ENCODE measurements around the gene PPM1E.

Gene PPM1E

DNA sequence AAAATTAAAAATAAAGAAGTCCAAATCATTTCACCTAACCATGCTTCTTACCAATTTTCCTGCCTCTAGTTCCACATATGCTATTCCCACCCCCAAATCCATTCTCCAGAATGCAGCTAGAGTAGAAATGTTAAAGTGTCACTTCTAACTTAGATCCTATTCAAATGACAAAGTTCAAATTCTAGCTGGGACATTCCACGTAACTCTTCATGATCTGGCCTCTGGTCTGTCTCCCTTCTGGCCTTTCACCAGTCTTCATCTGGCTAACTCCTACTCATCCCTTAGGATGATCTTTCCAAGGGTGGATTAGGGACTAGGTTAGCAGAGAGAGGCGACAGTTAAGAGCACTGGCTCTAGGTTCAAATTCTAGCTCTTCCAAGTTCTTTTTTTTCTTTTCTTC lies 253.1 kb downstream of the PPM1E start:
- Histone ChIP-seq H3K4me1 (ENCODE audit: control insufficient read depth, insufficient read depth, low read length, poor library complexity, severe bottlenecking) (peaks cover 2% of the 10 kb centered on the region), H3K27me3 (replicated peaks; ENCODE audit: control insufficient read depth, insufficient read depth, low read length, poor library complexity, severe bottlenecking) (no peaks in the 10 kb centered on the region), H3K36me3 (ENCODE audit: control insufficient read depth, insufficient read depth, low read length) (peaks cover 19% of the 10 kb centered on the region), H3K4me3 (ENCODE audit: insufficient read depth, low read depth, low read length, poor library complexity, severe bottlenecking) (no peak overlapping the region), H3K9me3 (ENCODE audit: control insufficient read depth, low read length) (no peaks in the 10 kb centered on the region), H3K27ac (ENCODE audit: insufficient read depth, low read length, poor library complexity, severe bottlenecking) (no peak overlapping the region)
- DNase-seq, result no peak

DNA sequence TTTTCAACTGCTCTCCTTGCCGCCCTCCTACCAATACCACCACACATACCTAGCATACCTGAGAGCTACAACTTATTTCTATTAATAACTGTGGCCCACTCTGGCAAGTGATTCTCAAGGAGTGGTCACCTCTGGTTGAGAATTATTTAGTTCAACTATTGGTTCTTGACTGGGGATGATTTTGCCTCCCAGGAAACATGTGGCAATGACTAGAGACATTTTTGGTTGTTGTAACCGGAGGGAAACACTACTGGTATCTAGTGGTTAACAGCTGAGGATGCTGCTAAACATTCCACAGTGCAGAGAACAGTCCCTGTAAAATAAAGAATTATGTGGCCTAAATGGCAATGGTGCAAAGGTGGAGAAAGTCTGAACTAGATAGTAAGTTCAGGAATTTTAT lies 254.4 kb downstream of the PPM1E start:
- Histone ChIP-seq H3K27me3 (replicated peaks; ENCODE audit: control insufficient read depth, insufficient read depth, low read length, poor library complexity, severe bottlenecking) (no peaks in the 10 kb centered on the region), H3K4me3 (ENCODE audit: insufficient read depth, low read depth, low read length, poor library complexity, severe bottlenecking) (no peak overlapping the region), H3K27ac (ENCODE audit: insufficient read depth, low read length, poor library complexity, severe bottlenecking) (no peak overlapping the region), H3K4me1 (ENCODE audit: control insufficient read depth, insufficient read depth, low read length, poor library complexity, severe bottlenecking) (no peaks in the 10 kb centered on the region), H3K9me3 (ENCODE audit: control insufficient read depth, low read length) (no peaks in the 10 kb centered on the region), H3K36me3 (ENCODE audit: control insufficient read depth, insufficient read depth, low read length) (peaks cover 19% of the 10 kb centered on the region)
- no peak for DNase-seq

DNA sequence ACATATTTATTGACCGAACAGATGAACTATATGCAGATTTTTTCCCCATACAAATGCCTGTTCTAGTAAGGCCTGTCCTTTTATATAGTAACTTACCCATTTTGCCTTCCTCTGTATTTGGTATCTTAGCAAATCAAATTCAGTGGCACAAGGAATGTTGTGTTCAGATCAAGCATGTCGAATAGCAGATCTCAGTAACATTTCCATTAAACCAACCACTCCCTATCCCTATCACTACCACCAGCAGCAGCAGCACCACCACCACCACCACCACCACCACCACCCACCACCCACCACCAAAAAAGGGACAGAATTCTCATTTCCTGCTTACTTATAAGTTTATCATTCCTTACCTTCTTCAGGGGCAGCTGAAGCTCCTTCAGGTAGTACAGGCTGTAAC lies 256.3 kb downstream of the PPM1E start:
- H3K9me3 ChIP-seq (ENCODE audit: control insufficient read depth, low read length), result no peaks in the 10 kb centered on the region
- no peak overlapping the region for H3K27ac ChIP-seq (ENCODE audit: insufficient read depth, low read length, poor library complexity, severe bottlenecking)

DNA sequence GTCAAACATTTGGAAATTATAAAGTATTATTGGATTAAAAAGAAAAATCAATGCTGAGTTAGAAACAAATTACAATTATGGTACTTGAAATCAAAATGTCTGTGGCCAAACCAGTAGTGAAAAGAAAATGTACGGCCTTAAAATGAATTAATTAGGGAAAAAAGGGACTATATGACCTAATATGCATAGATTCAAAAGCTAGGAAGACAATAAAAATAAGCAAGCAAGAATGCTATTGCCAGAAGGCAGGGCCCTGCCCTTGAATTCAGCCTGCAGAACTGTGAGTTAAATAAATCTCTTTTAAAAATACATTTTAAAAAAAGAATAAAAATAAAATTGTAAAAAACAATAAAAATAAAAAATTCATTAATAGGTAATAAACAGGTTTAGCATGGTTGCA lies 262.4 kb downstream of the PPM1E start:
- peaks cover 4% of the 10 kb centered on the region for H3K36me3 ChIP-seq (ENCODE audit: control insufficient read depth, insufficient read depth, low read length)
- DNase-seq, result no peak

More for the DNA sequence above, 256.3 kb downstream of the PPM1E start:
- Histone ChIP-seq H3K27me3 (replicated peaks; ENCODE audit: control insufficient read depth, insufficient read depth, low read length, poor library complexity, severe bottlenecking) (no peaks in the 10 kb centered on the region), H3K4me3 (ENCODE audit: insufficient read depth, low read depth, low read length, poor library complexity, severe bottlenecking) (no peak overlapping the region), H3K36me3 (ENCODE audit: control insufficient read depth, insufficient read depth, low read length) (peaks cover 23% of the 10 kb centered on the region), H3K4me1 (ENCODE audit: control insufficient read depth, insufficient read depth, low read length, poor library complexity, severe bottlenecking) (no peaks in the 10 kb centered on the region)
- DNase-seq, result no peak

DNA sequence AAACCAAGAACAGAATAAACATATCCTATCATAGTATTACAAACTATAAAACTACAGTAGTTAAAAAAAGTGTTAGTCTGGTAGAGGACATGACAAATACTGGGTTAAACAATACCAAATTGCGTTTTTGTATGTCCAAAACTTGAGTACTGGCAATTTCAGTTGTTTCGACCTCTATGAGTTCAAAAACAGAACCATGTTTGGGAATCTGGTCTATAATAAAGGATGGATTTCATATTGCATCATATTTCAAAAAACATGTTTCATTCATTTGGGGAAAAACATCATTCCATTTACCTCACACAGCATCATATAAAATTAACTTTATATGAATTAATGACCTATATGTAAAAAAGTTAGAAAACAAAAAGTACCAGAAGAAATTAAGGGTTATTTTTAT lies 269.3 kb downstream of the PPM1E start:
- Histone ChIP-seq H3K4me1 (ENCODE audit: control insufficient read depth, insufficient read depth, low read length, poor library complexity, severe bottlenecking) (no peaks in the 10 kb centered on the region), H3K4me3 (ENCODE audit: insufficient read depth, low read depth, low read length, poor library complexity, severe bottlenecking) (no peak overlapping the region), H3K36me3 (ENCODE audit: control insufficient read depth, insufficient read depth, low read length) (peaks cover 12% of the 10 kb centered on the region), H3K27ac (ENCODE audit: insufficient read depth, low read length, poor library complexity, severe bottlenecking) (no peak overlapping the region), H3K9me3 (ENCODE audit: control insufficient read depth, low read length) (no peaks in the 10 kb centered on the region), H3K27me3 (replicated peaks; ENCODE audit: control insufficient read depth, insufficient read depth, low read length, poor library complexity, severe bottlenecking) (no peaks in the 10 kb centered on the region)
- no peak for DNase-seq

More for the DNA sequence above, 262.4 kb downstream of the PPM1E start:
- no peaks in the 10 kb centered on the region for H3K27me3 ChIP-seq (replicated peaks; ENCODE audit: control insufficient read depth, insufficient read depth, low read length, poor library complexity, severe bottlenecking)
- H3K4me1 ChIP-seq (ENCODE audit: control insufficient read depth, insufficient read depth, low read length, poor library complexity, severe bottlenecking), result no peaks in the 10 kb centered on the region
- H3K4me3 ChIP-seq (ENCODE audit: insufficient read depth, low read depth, low read length, poor library complexity, severe bottlenecking), result no peak overlapping the region
- no peaks in the 10 kb centered on the region for H3K9me3 ChIP-seq (ENCODE audit: control insufficient read depth, low read length)
- H3K27ac ChIP-seq (ENCODE audit: insufficient read depth, low read length, poor library complexity, severe bottlenecking), result no peak overlapping the region

DNA sequence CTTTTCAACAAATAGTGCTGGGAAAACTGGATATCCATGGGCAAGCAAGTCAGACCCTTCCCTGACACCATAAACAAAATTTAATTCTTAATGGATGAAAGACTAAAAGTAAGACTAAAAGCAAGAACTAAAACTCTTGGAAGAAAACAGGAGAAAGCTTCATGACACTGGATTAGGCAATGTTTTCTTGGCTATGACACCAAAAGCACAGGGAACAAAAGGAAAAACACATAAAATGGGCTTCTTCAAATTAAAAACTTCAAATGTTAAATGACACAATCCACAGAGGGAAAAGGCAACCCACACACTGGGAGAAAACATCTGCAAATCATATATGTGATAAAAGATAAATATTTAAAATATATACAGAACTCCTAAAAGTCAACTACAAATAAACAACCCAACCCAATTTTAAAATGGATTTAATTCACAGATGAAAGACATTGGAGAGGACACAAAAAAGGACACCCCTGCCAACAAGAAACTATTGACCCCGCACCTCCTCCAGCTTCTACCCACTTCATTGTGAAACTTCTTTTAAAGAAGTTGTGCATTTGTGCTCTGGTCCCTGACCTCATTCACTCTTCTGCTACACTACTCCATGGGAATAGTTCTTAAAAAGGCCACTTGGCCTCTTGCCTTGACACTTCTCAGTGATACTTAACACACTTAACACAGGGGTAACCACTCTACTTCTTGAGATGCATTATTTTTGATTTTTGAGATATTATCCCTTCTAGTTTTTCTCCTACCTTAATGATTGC lies 270.7 kb downstream of the PPM1E start:
- DNase-seq, result no peak
- no peaks in the 10 kb centered on the region for H3K4me1 ChIP-seq (ENCODE audit: control insufficient read depth, insufficient read depth, low read length, poor library complexity, severe bottlenecking)
- no peak overlapping the region for H3K27ac ChIP-seq (ENCODE audit: insufficient read depth, low read length, poor library complexity, severe bottlenecking)
- H3K36me3 ChIP-seq (ENCODE audit: control insufficient read depth, insufficient read depth, low read length), result peaks cover 12% of the 10 kb centered on the region
- H3K9me3 ChIP-seq (ENCODE audit: control insufficient read depth, low read length), result no peaks in the 10 kb centered on the region
- no peak overlapping the region for H3K4me3 ChIP-seq (ENCODE audit: insufficient read depth, low read depth, low read length, poor library complexity, severe bottlenecking)
- H3K27me3 ChIP-seq (replicated peaks; ENCODE audit: control insufficient read depth, insufficient read depth, low read length, poor library complexity, severe bottlenecking), result no peaks in the 10 kb centered on the region

DNA sequence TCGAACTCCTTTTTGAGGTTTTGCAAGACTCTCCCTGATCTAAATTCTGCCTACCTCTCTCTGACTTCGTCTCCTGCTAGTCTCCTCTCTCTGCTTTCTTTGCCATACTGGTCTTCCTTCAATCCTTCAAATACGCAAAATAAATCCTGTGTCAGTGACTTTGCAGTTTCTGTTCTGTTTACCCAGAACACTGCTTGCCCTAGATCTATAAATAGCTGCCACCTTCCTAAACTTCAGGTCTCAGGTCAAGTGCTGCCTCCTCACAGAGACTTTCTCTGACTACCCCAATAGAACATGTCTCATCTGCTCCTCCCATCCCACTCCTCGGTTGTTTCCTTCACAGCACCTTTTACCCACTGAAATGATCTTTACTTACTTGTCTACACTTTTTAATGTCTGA lies 272.1 kb downstream of the PPM1E start:
- Histone ChIP-seq H3K36me3 (ENCODE audit: control insufficient read depth, insufficient read depth, low read length) (peaks cover 12% of the 10 kb centered on the region), H3K4me1 (ENCODE audit: control insufficient read depth, insufficient read depth, low read length, poor library complexity, severe bottlenecking) (no peaks in the 10 kb centered on the region), H3K27ac (ENCODE audit: insufficient read depth, low read length, poor library complexity, severe bottlenecking) (no peak overlapping the region), H3K9me3 (ENCODE audit: control insufficient read depth, low read length) (no peaks in the 10 kb centered on the region), H3K4me3 (ENCODE audit: insufficient read depth, low read depth, low read length, poor library complexity, severe bottlenecking) (no peak overlapping the region), H3K27me3 (replicated peaks; ENCODE audit: control insufficient read depth, insufficient read depth, low read length, poor library complexity, severe bottlenecking) (no peaks in the 10 kb centered on the region)
- DNase-seq, result no peak

GRCh38 chr17:59028328-59028727 lies 272.7 kb downstream of the PPM1E start:
- DNase-seq, result no peak
- no peaks in the 10 kb centered on the region for H3K27me3 ChIP-seq (replicated peaks; ENCODE audit: control insufficient read depth, insufficient read depth, low read length, poor library complexity, severe bottlenecking)
- H3K4me1 ChIP-seq (ENCODE audit: control insufficient read depth, insufficient read depth, low read length, poor library complexity, severe bottlenecking), result no peaks in the 10 kb centered on the region
- H3K4me3 ChIP-seq (ENCODE audit: insufficient read depth, low read depth, low read length, poor library complexity, severe bottlenecking), result no peak overlapping the region
- no peak overlapping the region for H3K27ac ChIP-seq (ENCODE audit: insufficient read depth, low read length, poor library complexity, severe bottlenecking)
- H3K36me3 ChIP-seq (ENCODE audit: control insufficient read depth, insufficient read depth, low read length), result peaks cover 12% of the 10 kb centered on the region
- H3K9me3 ChIP-seq (ENCODE audit: control insufficient read depth, low read length), result no peaks in the 10 kb centered on the region

DNA sequence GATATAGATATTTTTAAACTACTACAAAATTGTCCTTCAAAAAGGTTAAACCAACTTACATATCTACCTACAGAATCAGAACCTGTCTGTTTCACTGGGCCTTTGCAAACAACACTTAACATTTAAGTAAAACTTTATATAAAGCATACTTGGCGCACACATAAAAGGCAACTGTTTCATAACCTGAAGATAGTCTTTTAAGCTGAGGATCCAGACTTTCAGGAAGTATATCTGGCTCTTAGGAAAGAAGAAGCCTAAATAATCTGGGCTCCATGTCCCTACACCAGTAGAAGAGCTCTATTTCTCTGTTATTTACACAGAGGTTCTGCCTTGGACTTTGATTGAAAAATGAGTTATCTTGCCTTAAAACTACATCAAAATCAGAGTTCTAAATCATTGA lies 275.2 kb downstream of the PPM1E start:
- DNase-seq, result no peak
- Histone ChIP-seq H3K27ac (ENCODE audit: insufficient read depth, low read length, poor library complexity, severe bottlenecking) (no peak overlapping the region), H3K36me3 (ENCODE audit: control insufficient read depth, insufficient read depth, low read length) (peaks cover 15% of the 10 kb centered on the region), H3K4me3 (ENCODE audit: insufficient read depth, low read depth, low read length, poor library complexity, severe bottlenecking) (no peak overlapping the region), H3K4me1 (ENCODE audit: control insufficient read depth, insufficient read depth, low read length, poor library complexity, severe bottlenecking) (no peaks in the 10 kb centered on the region), H3K9me3 (ENCODE audit: control insufficient read depth, low read length) (no peaks in the 10 kb centered on the region), H3K27me3 (replicated peaks; ENCODE audit: control insufficient read depth, insufficient read depth, low read length, poor library complexity, severe bottlenecking) (no peaks in the 10 kb centered on the region)
